OCI-LY7 (cell line): ENCODE measurements around the gene VENTX. TPM values are rescaled to one million over a fixed set of nuclear protein-coding genes. Genes with fewer than 3 reads are reported as not detected.
"Not testable (repeated sequence)": the region's sequence is repeated elsewhere in the genome, so short reads cannot be mapped to it uniquely, and the experiment has no call there.

ENCODE experiments used
- BruUV-seq: library from RNA; stranded (reverse); fragments of 400-500 nt; replicated peaks from 2 replicates; lab custom pipeline; 2021; lab: Mats Ljungman, UMichigan
- CTCF ChIA-PET: fragments of 300-600 bp; sonication (Branson Sonifier 250); formaldehyde crosslinking; loops from one replicate; lab custom pipeline; 2022; ENCODE audit warnings: antibody characterized with exemption; ENCODE audit not compliant: unreplicated experiment; lab: Charles Lee
- POLR2A ChIA-PET: fragments of 300-600 bp; sonication (Branson Sonifier 250); formaldehyde crosslinking; loops from one replicate; lab custom pipeline; 2022; ENCODE audit warnings: antibody characterized with exemption; lab: Charles Lee
- DNase-seq: peaks from one replicate; pipeline ENCODE4 v3.0.0-alpha.2; 2015; ENCODE audit warnings: low spot score
- H2AFZ ChIP-seq: fragments of 200-600 bp; sonication (generic), shearing (Covaris generic); 2 replicates; pipeline ENCODE4 v1.6.1; 2014; ENCODE audit warnings: mild to moderate bottlenecking, antibody characterized with exemption, low read length, moderate library complexity
- H3K27ac ChIP-seq: fragments of 200-600 bp; sonication (generic); 2 replicates; pipeline ENCODE4 v1.5.1; 2014; ENCODE audit warnings: mixed run types, low read depth, mild to moderate bottlenecking, moderate library complexity, low read length, inconsistent platforms; ENCODE audit not compliant: poor library complexity, severe bottlenecking
- H3K36me3 ChIP-seq: fragments of 200-600 bp; sonication (generic); 2 replicates; pipeline ENCODE4 v1.6.1; 2014; ENCODE audit warnings: mild to moderate bottlenecking, antibody characterized with exemption, low read length, moderate library complexity, mixed read lengths; ENCODE audit not compliant: insufficient read depth
- H3K4me1 ChIP-seq: fragments of 200-600 bp; sonication (generic); 2 replicates; pipeline ENCODE4 v1.5.1; 2014; ENCODE audit warnings: mild to moderate bottlenecking, low read length; ENCODE audit not compliant: insufficient read depth, poor library complexity, severe bottlenecking
- H3K4me2 ChIP-seq: fragments of 200-600 bp; sonication (generic); 2 replicates; pipeline ENCODE4 v1.6.1; 2014; ENCODE audit warnings: mild to moderate bottlenecking, low read length
- H3K4me3 ChIP-seq: fragments of 200-600 bp; sonication (generic); 2 replicates; pipeline ENCODE4 v1.5.1; 2014; ENCODE audit warnings: mild to moderate bottlenecking, low read depth, low read length; ENCODE audit not compliant: poor library complexity, severe bottlenecking
- H3K79me2 ChIP-seq: fragments of 200-600 bp; sonication (generic); 2 replicates; pipeline ENCODE4 v1.6.1; 2016; ENCODE audit warnings: low read depth, mild to moderate bottlenecking, low read length, moderate library complexity, mixed read lengths; ENCODE audit not compliant: insufficient read depth
- H3K9me2 ChIP-seq: fragments of 200-600 bp; sonication (generic); 2 replicates; pipeline ENCODE4 v1.6.1; 2016; ENCODE audit warnings: mild to moderate bottlenecking, low read length, mixed read lengths; ENCODE audit not compliant: insufficient read depth
- H3K9me3 ChIP-seq: fragments of 200-600 bp; sonication (generic); 2 replicates; pipeline ENCODE4 v1.6.1; 2014; ENCODE audit warnings: mild to moderate bottlenecking, mixed run types, low read length, mixed read lengths
- H4K20me1 ChIP-seq: fragments of 200-600 bp; sonication (generic); 2 replicates; pipeline ENCODE4 v1.6.1; 2014; ENCODE audit warnings: mild to moderate bottlenecking, antibody characterized with exemption, low read length, moderate library complexity, mixed read lengths; ENCODE audit not compliant: insufficient read depth
- CTCF ChIP-seq: fragments of 200-600 bp; sonication (generic); conservative IDR thresholded peaks from 2 replicates; pipeline ENCODE4 v1.5.1; 2014; ENCODE audit warnings: mild to moderate bottlenecking, antibody characterized with exemption, low read length, moderate library complexity, mixed read lengths
- EZH2phosphoT487 ChIP-seq: fragments of 200-600 bp; sonication (generic); IDR thresholded peaks from 2 replicates; pipeline ENCODE4 v1.6.1; 2018; ENCODE audit warnings: low read depth, borderline replicate concordance, mild to moderate bottlenecking, mixed run types, antibody characterized with exemption, low read length, moderate library complexity, mixed read lengths
- intact Hi-C: fragments of 100-400 bp; cut with micrococcal nuclease; formaldehyde crosslinking; loops from one replicate; pipeline ENCODE4 v1.10.0; 2022; ENCODE audit not compliant: unreplicated experiment
- total RNA-seq, 2 experiments: library from RNA; depleted of rRNA in 1 of 2; stranded (reverse); fragments of >200 nt in 1 of 2; shearing (Covaris generic) in 1 of 2; gene quantifications; 2 replicates each; pipeline ENCODE4 v1.2.3, GENCODE V29; 2014 to 2022

VENTX gene
- total RNA-seq, 2 experiments from 2014 or later = not detected

- ChIA-PET CTCF (no interaction called here), POLR2A (no interaction called here)
- Histone ChIP-seq H2AFZ (no peak overlapping the region), H3K4me3 (no peak overlapping the region), H3K9me2 (no peaks in the 10 kb centered on the region), H3K79me2 (no peaks in the 10 kb centered on the region), H3K27ac (no peak overlapping the region), H4K20me1 (no peaks in the 10 kb centered on the region), H3K36me3 (no peaks in the 10 kb centered on the region), H3K4me2 (no peak overlapping the region), H3K4me1 (peaks cover 18% of the 10 kb centered on the region), H3K9me3 (no peaks in the 10 kb centered on the region)
- intact Hi-C loops = loop anchor here (5.0 kb wide), 1 partner anchor 45 kb away; the partner anchor contains the start of genes TUBGCP2 and ZNF511
- no peak for TF ChIP-seq EZH2phosphoT487
- TF ChIP-seq CTCF = no peak
- DNase-seq = no peak
- no TSS peak for BruUV-seq
Measured at GRCh38 chr10:133262696-133263095, 25.0 kb downstream of the VENTX start.

- H4K20me1 ChIP-seq = no peaks in the 10 kb centered on the region
- TF ChIP-seq EZH2phosphoT487 (no peak), CTCF (no peak)
- H2AFZ ChIP-seq = no peak overlapping the region
- H3K9me3 ChIP-seq = no peaks in the 10 kb centered on the region
- H3K9me2 ChIP-seq = no peaks in the 10 kb centered on the region
- ChIA-PET POLR2A (interaction anchor here (0.5 kb wide), 1 partner anchor 52 kb away, joined by 3 read pairs; no protein-coding TSS in a partner anchor), CTCF (no interaction called here)
- no TSS peak for BruUV-seq
- no peaks in the 10 kb centered on the region for H3K79me2 ChIP-seq
- no peaks in the 10 kb centered on the region for H3K36me3 ChIP-seq
- intact Hi-C loops = loop anchor here (5.0 kb wide), 1 partner anchor 44 kb away; the partner anchor contains the start of genes TUBGCP2 and ZNF511
- no peak for DNase-seq
- peaks cover 11% of the 10 kb centered on the region for H3K4me1 ChIP-seq
- H3K4me2 ChIP-seq = no peak overlapping the region
- H3K27ac ChIP-seq = no peak overlapping the region
- no peak overlapping the region for H3K4me3 ChIP-seq
Measured at GRCh38 chr10:133263674-133264073, 26.0 kb downstream of the VENTX start.

- Histone ChIP-seq H3K79me2 (no peaks in the 10 kb centered on the region), H3K36me3 (no peaks in the 10 kb centered on the region), H3K9me3 (no peaks in the 10 kb centered on the region), H3K4me3 (no peak overlapping the region), H3K4me1 (peaks cover 5% of the 10 kb centered on the region), H2AFZ (no peak overlapping the region), H3K9me2 (no peaks in the 10 kb centered on the region), H3K4me2 (no peak overlapping the region), H4K20me1 (no peaks in the 10 kb centered on the region), H3K27ac (no peak overlapping the region)
- BruUV-seq = no TSS peak
- TF ChIP-seq CTCF (no peak), EZH2phosphoT487 (no peak)
- ChIA-PET CTCF (no interaction called here), POLR2A (no interaction called here)
- intact Hi-C loops = loop anchor here (5.0 kb wide), 1 partner anchor 43 kb away; the partner anchor contains the start of genes TUBGCP2 and ZNF511
- no peak for DNase-seq
Measured at GRCh38 chr10:133264461-133264860, 26.8 kb downstream of the VENTX start.

- H3K9me3 ChIP-seq, POLR2A ChIA-PET, H2AFZ ChIP-seq, DNase-seq, H3K79me2 ChIP-seq, H3K9me2 ChIP-seq, H4K20me1 ChIP-seq, BruUV-seq, H3K27ac ChIP-seq, H3K4me1 ChIP-seq, H3K4me3 ChIP-seq, H3K36me3 ChIP-seq, CTCF ChIA-PET, intact Hi-C loops, H3K4me2 ChIP-seq: not testable (repeated sequence)
Measured at GRCh38 chr10:133265052-133265451, 27.4 kb downstream of the VENTX start.
